ENCODE data around the gene PCYT2.

Gene PCYT2

GRCh38 chr17:81854974-81855774 lies 56.0 kb downstream of the PCYT2 start:
- Histone ChIP-seq H3K4me1 (ENCODE audit: insufficient read depth, low read length, severe bottlenecking) (peaks cover 17% of the 10 kb centered on the region), H3K27ac (ENCODE audit: low read depth, low read length, poor library complexity, severe bottlenecking) (no peak overlapping the region), H3K4me3 (ENCODE audit: low read depth, low read length, poor library complexity, severe bottlenecking) (no peak overlapping the region), H3K4me2 (ENCODE audit: low read length) (no peak overlapping the region), H3K9me3 (ENCODE audit: low read length) (no peaks in the 10 kb centered on the region), H3K27me3 (ENCODE audit: insufficient read depth, low read length) (no peaks in the 10 kb centered on the region), H2AFZ (ENCODE audit: low read length) (no peak overlapping the region), H3K36me3 (ENCODE audit: insufficient read depth, low read length) (peaks cover 82% of the 10 kb centered on the region), H3K9ac (ENCODE audit: low read length) (no peak overlapping the region), H4K20me1 (ENCODE audit: insufficient read depth, low read length) (no peaks in the 10 kb centered on the region), H3K9me2 (ENCODE audit: low read depth, low read length) (no peaks in the 10 kb centered on the region), H3F3A (ENCODE audit: insufficient read depth, low read length) (no peaks in the 10 kb centered on the region), H3K79me2 (ENCODE audit: insufficient read depth, low read length) (peaks cover 27% of the 10 kb centered on the region)
- TF ChIP-seq EZH2 (IDR thresholded peaks at IDR 0.05; ENCODE audit: borderline replicate concordance, low read length), result no peak
- no peak for TF ChIP-seq CTCF (IDR thresholded peaks at IDR 0.05; ENCODE audit: low read length)

GRCh38 chr17:81852237-81852636 lies 59.0 kb downstream of the PCYT2 start:
- Histone ChIP-seq H3K4me3 (ENCODE audit: low read depth, low read length, poor library complexity, severe bottlenecking) (no peak overlapping the region), H4K20me1 (ENCODE audit: insufficient read depth, low read length) (no peaks in the 10 kb centered on the region), H3K9me2 (ENCODE audit: low read depth, low read length) (no peaks in the 10 kb centered on the region), H3F3A (ENCODE audit: insufficient read depth, low read length) (no peaks in the 10 kb centered on the region), H2AFZ (ENCODE audit: low read length) (no peak overlapping the region), H3K36me3 (ENCODE audit: insufficient read depth, low read length) (peaks cover 72% of the 10 kb centered on the region), H3K27me3 (ENCODE audit: insufficient read depth, low read length) (no peaks in the 10 kb centered on the region), H3K9ac (ENCODE audit: low read length) (no peak overlapping the region), H3K9me3 (ENCODE audit: low read length) (no peaks in the 10 kb centered on the region), H3K4me2 (ENCODE audit: low read length) (no peak overlapping the region), H3K79me2 (ENCODE audit: insufficient read depth, low read length) (no peaks in the 10 kb centered on the region), H3K4me1 (ENCODE audit: insufficient read depth, low read length, severe bottlenecking) (no peaks in the 10 kb centered on the region), H3K27ac (ENCODE audit: low read depth, low read length, poor library complexity, severe bottlenecking) (no peak overlapping the region)
- no peak for TF ChIP-seq CTCF (IDR thresholded peaks at IDR 0.05; ENCODE audit: low read length)
- no peak for TF ChIP-seq EZH2 (IDR thresholded peaks at IDR 0.05; ENCODE audit: borderline replicate concordance, low read length)

- no peaks in the 10 kb centered on the region for H3K27me3 ChIP-seq (ENCODE audit: insufficient read depth, low read length)
- H3K4me2 ChIP-seq (ENCODE audit: low read length), result no peak overlapping the region
- H3K9ac ChIP-seq (ENCODE audit: low read length), result no peak overlapping the region
- no peak overlapping the region for H3K27ac ChIP-seq (ENCODE audit: low read depth, low read length, poor library complexity, severe bottlenecking)
- no peaks in the 10 kb centered on the region for H3K9me2 ChIP-seq (ENCODE audit: low read depth, low read length)
- peaks cover 75% of the 10 kb centered on the region for H3K36me3 ChIP-seq (ENCODE audit: insufficient read depth, low read length)
- no peaks in the 10 kb centered on the region for H3K4me1 ChIP-seq (ENCODE audit: insufficient read depth, low read length, severe bottlenecking)
- H3F3A ChIP-seq (ENCODE audit: insufficient read depth, low read length), result no peaks in the 10 kb centered on the region
- H2AFZ ChIP-seq (ENCODE audit: low read length), result no peak overlapping the region
- H3K4me3 ChIP-seq (ENCODE audit: low read depth, low read length, poor library complexity, severe bottlenecking), result no peak overlapping the region
- no peak for TF ChIP-seq EZH2 (IDR thresholded peaks at IDR 0.05; ENCODE audit: borderline replicate concordance, low read length)
- no peak for TF ChIP-seq CTCF (IDR thresholded peaks at IDR 0.05; ENCODE audit: low read length)
- no peaks in the 10 kb centered on the region for H4K20me1 ChIP-seq (ENCODE audit: insufficient read depth, low read length)
- no peaks in the 10 kb centered on the region for H3K9me3 ChIP-seq (ENCODE audit: low read length)
- H3K79me2 ChIP-seq (ENCODE audit: insufficient read depth, low read length), result no peaks in the 10 kb centered on the region
These were observed 59.8 kb downstream of the PCYT2 start for GRCh38 chr17:81851423-81851822.

Data from OCI-LY1 (cell line).